ENCODE data around the gene KCNQ1.

Gene KCNQ1

GRCh38 chr11:2510626-2511402, 66.0 kb downstream of the KCNQ1 start:
- no peak for DNase-seq (ENCODE audit: low read depth, low spot score)

GRCh38 chr11:2511421-2512369, 66.9 kb downstream of the KCNQ1 start:
- DNase-seq (ENCODE audit: low read depth, low spot score) = no peak

DNA sequence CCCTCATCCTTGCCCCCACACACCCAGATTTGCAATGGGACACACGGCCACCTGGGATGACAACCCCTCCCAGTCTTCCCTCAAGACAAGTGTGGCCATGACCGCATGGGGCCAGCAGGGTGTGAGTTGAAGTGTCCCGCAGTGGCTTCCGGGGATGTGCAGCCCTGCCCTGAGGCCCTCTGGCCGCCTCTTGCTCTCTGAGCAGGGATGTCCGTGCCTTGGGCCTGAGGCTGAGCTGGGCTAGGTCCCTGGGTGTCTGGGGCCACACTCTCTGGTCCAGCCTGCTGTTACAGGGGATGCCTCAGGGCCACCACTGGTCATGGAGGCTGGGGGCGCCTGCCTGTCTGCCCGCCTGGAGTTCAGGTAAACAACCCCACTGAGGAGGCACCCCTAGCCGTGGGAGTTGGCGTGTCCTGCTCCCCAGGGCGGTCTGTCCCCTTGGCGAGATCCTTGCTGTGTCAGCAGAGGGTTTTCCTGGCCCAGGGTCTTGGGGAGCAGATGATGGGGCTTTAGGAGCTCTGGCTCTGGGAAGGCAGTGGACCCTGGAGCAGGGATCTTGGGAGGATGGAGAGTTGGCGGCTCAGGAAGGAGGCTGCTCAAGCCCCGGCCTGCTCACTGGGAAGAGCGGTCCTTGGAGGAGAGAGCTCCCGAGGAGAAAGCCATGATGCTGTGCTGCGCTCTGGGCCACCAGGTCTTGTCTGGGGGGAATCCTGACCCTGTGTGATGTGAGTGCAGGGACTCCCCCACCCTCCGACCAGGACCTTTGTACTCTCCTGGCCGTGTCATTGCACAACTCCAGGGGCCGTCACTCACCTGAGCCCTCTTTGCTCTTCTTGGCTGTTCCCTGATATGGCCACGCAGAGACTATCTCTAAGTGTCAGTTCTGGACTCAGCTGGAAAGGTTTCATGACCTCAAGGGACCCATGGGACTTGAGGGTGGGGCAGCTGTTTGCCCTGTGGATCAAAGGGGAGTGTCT, 67.9 kb downstream of the KCNQ1 start:
- DNase-seq (ENCODE audit: low read depth, low spot score) = no peak

DNA sequence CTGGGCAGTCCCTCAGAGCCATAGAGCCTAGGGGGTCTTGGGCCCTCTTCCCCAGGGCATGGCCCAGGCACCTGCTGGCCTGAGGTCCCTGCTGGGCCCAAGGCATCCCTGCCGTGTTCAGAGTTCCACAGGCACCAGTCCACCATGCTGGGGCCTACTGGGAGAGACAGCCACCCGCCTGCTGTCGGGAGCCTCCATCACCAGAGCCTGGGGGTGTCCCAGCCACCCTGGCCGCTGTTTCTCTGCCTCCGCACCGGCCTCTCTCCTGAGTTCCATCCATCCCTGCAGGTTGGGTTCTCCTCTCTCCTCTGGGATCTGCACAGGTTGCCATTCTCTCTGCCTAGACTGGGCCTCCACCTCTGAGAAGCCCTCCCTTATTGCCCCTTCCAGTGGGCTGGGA, 68.6 kb downstream of the KCNQ1 start:
- no peak for DNase-seq (ENCODE audit: low read depth, low spot score)

DNA sequence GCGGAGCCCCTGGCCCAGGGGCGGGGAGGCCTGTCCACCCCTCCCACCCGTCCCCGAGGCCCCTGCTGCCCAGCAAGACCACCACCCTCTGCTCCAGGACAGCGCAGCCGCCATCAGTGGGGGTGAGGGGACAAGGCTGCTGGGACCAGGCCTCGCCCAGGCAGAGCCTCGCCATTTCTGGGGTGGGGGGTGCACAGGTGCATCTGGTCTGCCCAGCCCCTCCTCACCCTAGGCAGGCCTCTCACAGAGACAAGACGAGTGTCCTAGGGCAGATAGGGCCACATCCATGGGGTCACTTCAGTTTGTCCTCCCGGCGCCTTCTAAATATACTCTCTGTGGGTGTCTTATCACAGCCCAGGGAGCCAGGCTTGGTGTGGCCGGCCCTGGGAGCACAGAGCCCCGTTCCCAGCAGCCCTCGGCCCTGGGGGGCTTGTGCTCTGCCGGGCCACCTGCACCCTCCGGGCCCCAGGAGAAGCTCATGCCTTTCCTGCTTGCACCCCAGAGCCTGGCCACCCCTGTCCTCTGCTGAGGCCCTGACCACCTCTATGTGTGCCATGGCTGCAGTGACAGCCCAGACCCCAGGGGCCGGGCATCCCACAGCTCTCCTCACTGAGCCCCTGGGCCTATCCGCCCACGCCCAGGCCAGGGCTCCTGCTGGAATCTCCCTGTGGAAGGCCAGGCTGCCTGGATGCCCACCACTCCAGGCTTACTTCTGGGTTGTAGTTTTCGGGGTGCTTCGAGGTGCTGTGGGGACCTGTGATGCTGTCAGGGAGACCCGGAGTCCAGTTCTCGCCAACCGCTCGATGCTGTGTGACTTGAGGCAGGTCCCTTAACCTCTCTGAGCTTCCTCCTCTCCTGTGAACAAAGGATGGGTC, 70.8 kb downstream of the KCNQ1 start:
- no peak for DNase-seq (ENCODE audit: low read depth, low spot score)

GRCh38 chr11:2516276-2517015, 71.6 kb downstream of the KCNQ1 start:
- DNase-seq (ENCODE audit: low read depth, low spot score) = no peak

DNA sequence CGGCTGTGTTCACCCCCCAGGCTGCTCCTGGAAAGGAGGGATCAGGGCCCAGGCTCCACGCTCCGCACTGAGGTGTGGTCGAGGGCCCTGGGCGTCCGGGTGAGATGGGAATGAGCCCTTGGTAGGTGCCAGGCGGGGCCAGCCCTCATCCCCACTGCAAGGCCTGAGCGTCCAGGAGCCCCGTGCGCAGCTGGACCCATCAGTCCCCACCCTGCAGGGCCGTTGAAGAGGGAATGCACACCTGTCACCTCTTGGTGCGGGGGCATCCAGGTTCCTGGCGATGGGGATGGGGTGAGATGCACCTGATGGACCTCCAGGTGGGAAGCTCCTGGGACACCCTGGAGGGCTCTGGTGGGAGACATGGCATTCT, 72.2 kb downstream of the KCNQ1 start:
- DNase-seq (ENCODE audit: low read depth, low spot score) = no peak

DNA sequence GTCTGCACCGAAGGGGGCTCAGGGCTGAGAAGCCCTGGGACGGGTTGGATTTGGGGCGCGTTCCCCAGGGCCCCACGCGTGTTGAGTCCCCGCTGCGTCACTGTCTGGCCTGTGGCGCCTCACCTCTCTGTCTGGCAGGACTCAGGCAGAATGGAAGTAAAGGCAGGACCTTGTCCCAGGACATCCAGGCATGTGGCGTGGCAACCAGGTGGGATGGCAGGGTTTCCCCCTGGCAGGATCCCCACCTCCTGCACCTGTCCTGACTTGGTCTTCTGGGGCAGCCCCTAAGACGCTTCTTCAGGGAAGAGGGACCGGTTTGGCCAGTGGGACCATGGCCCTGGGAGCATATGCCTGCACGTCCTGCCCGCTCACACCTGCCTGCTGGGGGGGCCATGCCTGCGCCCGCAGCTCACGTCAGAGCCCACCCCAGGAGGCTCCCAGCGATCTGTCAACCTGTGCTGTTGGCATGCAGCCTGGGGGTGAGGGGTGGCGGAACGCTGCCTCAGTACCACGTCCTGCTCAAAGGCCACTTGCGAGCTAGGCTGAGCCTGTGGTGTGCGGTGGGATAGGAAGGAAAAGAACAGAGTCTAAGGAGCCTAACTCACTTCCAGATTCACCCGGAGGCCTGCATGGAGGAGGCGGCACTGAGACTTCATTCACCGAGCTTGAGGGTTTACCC, 72.7 kb downstream of the KCNQ1 start:
- DNase-seq (ENCODE audit: low read depth, low spot score) = no peak

- no peak for DNase-seq (ENCODE audit: low read depth, low spot score)
These were observed 73.5 kb downstream of the KCNQ1 start for GRCh38 chr11:2518111-2518982.

GRCh38 chr11:2518983-2519340, 74.2 kb downstream of the KCNQ1 start:
- no peak for DNase-seq (ENCODE audit: low read depth, low spot score)

GRCh38 chr11:2519517-2519861, 74.7 kb downstream of the KCNQ1 start:
- no peak for DNase-seq (ENCODE audit: low read depth, low spot score)

DNA sequence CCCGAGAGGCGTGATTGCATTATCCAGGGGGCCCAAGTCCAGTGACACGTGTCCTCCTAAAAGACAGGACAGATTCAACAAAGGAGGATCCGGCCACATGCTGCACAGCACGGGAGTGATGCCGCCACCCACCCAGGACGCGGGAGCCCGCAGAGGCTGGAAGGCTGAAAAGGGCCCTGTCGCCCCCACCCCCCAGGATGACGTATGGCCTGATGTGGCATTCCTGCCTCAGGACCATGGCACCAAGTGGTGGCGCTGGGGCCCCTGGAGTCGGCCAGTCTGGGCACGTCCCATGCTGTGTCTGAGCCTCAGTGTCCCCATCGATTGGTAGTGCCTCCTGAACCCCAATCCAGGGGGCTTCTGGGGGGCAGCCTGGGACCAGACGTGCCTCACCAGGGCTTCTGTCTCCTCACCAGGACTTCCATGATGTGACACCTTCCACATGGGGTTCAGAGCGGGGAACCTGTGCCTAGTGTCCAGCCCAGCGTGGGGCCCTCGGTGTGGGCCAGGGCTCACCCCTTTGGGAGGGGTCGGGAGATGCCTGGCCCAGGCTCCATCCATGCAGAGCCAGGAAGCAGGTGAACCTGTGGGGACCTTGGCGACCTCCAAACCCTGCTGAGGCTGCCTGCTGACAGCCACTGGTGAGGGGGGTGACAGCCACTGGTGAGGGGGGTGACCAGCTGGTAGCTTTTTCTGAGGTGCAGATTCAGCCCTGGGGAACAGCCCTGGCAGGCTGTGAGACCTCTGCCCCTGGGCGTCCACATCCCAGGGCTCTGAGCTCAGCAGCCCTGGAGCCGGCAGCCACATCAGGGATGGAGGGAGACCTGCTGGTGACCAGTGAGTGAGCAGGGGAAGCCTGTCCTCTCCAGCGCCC, 75.3 kb downstream of the KCNQ1 start:
- no peak for DNase-seq (ENCODE audit: low read depth, low spot score)

- no peak for DNase-seq (ENCODE audit: low read depth, low spot score)
These were observed 75.9 kb downstream of the KCNQ1 start for GRCh38 chr11:2520736-2521035.

GRCh38 chr11:2521081-2521732, 76.4 kb downstream of the KCNQ1 start:
- no peak for DNase-seq (ENCODE audit: low read depth, low spot score)

DNA sequence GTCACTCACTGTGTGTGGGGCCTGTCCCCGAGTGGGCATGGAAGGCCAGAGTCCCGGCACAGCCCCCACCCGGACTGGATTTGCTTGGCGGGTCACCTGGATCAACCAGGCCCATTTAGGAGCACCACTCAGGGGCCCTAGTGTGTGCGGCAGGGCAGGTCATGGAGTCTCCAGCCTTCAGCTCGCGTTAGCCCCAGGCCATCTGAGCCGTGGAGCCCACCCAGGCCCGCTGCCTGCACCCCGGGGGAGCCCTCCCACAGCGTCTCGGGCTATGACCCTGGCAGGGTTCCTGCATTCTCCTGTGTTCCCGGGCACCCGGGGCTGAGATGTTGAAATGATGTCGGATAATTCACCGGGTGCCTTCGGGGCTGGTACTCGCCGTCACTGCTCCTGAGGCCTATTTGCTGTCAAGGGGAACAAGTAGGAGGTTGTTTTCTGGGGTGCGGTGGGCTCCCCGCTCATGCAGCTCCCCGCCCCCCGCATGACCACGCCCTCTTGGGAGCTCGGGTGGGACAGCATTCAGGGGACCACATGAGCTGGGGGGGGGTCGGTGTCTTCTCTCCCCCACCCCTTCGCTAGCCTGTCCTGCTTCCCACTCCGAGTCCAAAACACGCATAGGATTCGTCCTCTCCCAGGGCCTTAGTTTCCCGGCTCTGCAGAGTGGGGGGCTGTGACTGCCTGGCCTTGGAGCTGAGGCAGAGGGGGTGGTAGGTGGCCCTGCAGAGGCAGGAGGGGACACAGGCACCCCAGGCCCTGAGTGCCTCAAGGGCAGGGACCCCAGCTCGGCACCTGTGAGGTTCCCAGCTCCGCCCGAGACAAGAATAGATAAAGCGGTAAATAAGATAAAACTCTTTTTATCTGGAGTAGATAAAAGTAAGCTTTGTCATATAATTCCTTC, 77.2 kb downstream of the KCNQ1 start:
- no peak for DNase-seq (ENCODE audit: low read depth, low spot score)

DNA sequence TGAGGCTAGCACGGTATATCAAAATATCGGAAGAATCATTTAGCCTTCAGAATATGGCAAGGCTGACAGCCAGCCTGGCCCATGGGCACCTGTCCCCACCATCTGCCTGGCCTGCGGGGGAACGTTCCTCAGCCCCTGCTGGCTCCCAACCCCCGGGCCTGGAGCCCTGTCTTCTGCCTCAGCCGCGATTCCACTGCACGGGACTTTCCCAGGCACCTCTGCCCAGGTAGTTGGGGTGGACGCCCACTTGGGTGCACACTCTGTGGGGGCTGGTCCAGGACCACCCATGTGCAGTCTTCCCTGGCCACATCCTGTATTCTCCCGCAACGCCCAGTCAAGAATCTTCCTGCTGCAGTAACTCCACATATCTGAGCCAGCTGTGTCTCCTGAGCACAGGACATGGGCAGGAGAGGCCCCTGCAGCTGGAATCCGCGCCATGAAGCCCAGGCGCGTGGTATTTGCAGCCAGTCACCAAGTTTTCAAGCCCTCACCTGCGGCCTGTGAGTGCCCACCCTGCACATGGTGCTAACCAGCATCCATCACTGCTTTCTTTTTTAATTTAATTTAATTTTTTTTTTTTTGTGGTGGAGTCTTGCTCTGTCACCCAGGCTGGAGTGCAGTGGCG, 77.9 kb downstream of the KCNQ1 start:
- DNase-seq (ENCODE audit: low read depth, low spot score) = no peak

Data from activated CD4-positive, CD25-positive, alpha-beta regulatory T cell treated with anti-CD3 and anti-CD28 coated beads, Interleukin-2, amount 50 U/mL, for 16 hours (primary cell).